Peyer's patch (tissue), 4 donors: Measurements from ENCODE around the gene CD63.

Experiments
- CTCF ChIP-seq, 6 experiments: fragments of 450-650 bp in 4 of 6; fragments of 200-600 bp in 2 of 6; sonication (generic) in 1 of 6; IDR thresholded peaks; one replicate each; pipeline ENCODE4 v1.5.1; 2017 to 2019; ENCODE audit warnings: antibody characterized with exemption in 6 of 6, mild to moderate bottlenecking in 3 of 6, moderate library complexity in 1 of 6
- POLR2A ChIP-seq, 2 donors: fragments of 450-650 bp; IDR thresholded peaks; one replicate each; pipeline ENCODE4 v1.5.1; 2017; ENCODE audit warnings: antibody characterized with exemption in 2 of 2, mild to moderate bottlenecking in 2 of 2, moderate library complexity in 2 of 2

- TF ChIP-seq POLR2A (IDR thresholded peaks at IDR 0.05), result no peak
- no peak for TF ChIP-seq CTCF (IDR thresholded peaks at IDR 0.05)
These were observed 5.1 kb downstream of the CD63 start for GRCh38 chr12:55723516-55724225.
